B cell (primary cell): ENCODE data around the gene C15orf39. TPM values are rescaled to one million over a fixed set of nuclear protein-coding genes. Genes with fewer than 3 reads are reported as not detected.

Experiments
- ATAC-seq: fragments of 200-7000 bp; cut with Tn5 transposase; one replicate; pipeline ENCODE4 v1.10.0; 2021; ENCODE audit warnings: low read depth, mild to moderate bottlenecking, moderate number of reproducible peaks, moderate library complexity
- CTCF ChIA-PET: fragments of 350-600 bp; sonication (Branson Sonifier 250); formaldehyde crosslinking; loops from one replicate; lab custom pipeline; 2021; ENCODE audit warnings: antibody characterized with exemption, inconsistent platforms; lab: Charles Lee
- POLR2A ChIA-PET: fragments of 350-600 bp; sonication (Branson Sonifier 250); formaldehyde crosslinking; loops from one replicate; lab custom pipeline; 2021; ENCODE audit warnings: antibody characterized with exemption; lab: Charles Lee
- DNase-seq: peaks from one replicate; pipeline ENCODE4 v3.0.0; 2013
- H2AFZ ChIP-seq: 2 replicates; pipeline ENCODE4 v1.6.1; 2012; ENCODE audit warnings: mild to moderate bottlenecking, low read depth, low read length; ENCODE audit not compliant: insufficient read depth, poor library complexity, severe bottlenecking
- H3K27ac ChIP-seq, 2 donors: 1 replicate in 1 of 2; 2 replicates in 1 of 2; pipeline ENCODE4 v1.5.1; 2012 to 2013; ENCODE audit warnings: low read length in 2 of 2, mild to moderate bottlenecking in 2 of 2, moderate library complexity in 1 of 2
- H3K27me3 ChIP-seq, 4 experiments: fragments of 200-600 bp in 1 of 4; sonication (generic) in 1 of 4; replicated peaks in 1 of 4; 1 replicate in 2 of 4; 2 replicates in 2 of 4; pipeline versions ENCODE4 v1.6.1 to v1.7.0; 2013 to 2016; ENCODE audit warnings: low read length in 3 of 4, mild to moderate bottlenecking in 2 of 4, mixed read lengths in 1 of 4, moderate library complexity in 1 of 4; ENCODE audit not compliant: insufficient read depth in 4 of 4, control insufficient read depth in 3 of 4; ENCODE audit errors: control extremely low read depth in 1 of 4
- H3K36me3 ChIP-seq, 2 experiments: replicated peaks in 1 of 2; 1 replicate in 1 of 2; 2 replicates in 1 of 2; pipeline versions ENCODE4 v1.6.1 to v1.7.1; 2013; ENCODE audit warnings: low read length in 1 of 2; ENCODE audit not compliant: insufficient read depth in 2 of 2, control insufficient read depth in 1 of 2; ENCODE audit errors: control extremely low read depth in 1 of 2, extremely low read depth in 1 of 2
- H3K4me1 ChIP-seq, 2 donors: fragments of 200-600 bp in 1 of 2; sonication (generic) in 1 of 2; 1 replicate in 1 of 2; 2 replicates in 1 of 2; pipeline versions ENCODE4 v1.5.1 to v1.6.1; 2013 to 2017; ENCODE audit warnings: low read length in 2 of 2; ENCODE audit not compliant: control insufficient read depth in 2 of 2, insufficient read depth in 2 of 2
- H3K4me2 ChIP-seq: replicated peaks from 2 replicates; pipeline ENCODE3; 2012; ENCODE audit warnings: mild to moderate bottlenecking, low read depth, low read length; ENCODE audit not compliant: poor library complexity, severe bottlenecking
- H3K4me3 ChIP-seq, 5 experiments: fragments of 200-600 bp in 1 of 5; sonication (generic) in 1 of 5; 1 replicate in 3 of 5; 2 replicates in 2 of 5; pipeline versions ENCODE4 v1.5.1 to v1.7.0; 2011 to 2016; ENCODE audit warnings: low read length in 4 of 5, mild to moderate bottlenecking in 4 of 5, low read depth in 2 of 5, control low read depth in 1 of 5, moderate library complexity in 1 of 5; ENCODE audit not compliant: insufficient read depth in 1 of 5; ENCODE audit errors: control extremely low read depth in 1 of 5, extremely low read depth in 1 of 5
- H3K79me2 ChIP-seq: fragments of 200-600 bp; sonication (generic); one replicate; pipeline ENCODE4 v1.6.0; 2016; ENCODE audit warnings: low read length; ENCODE audit not compliant: control insufficient read depth, insufficient read depth
- H3K9ac ChIP-seq: fragments of 200-600 bp; sonication (generic); 2 replicates; pipeline ENCODE4 v1.6.1; 2017; ENCODE audit warnings: mild to moderate bottlenecking, low read length, moderate library complexity
- H3K9me3 ChIP-seq, 3 donors: one replicate each; pipeline versions ENCODE4 v1.6.1 to v1.7.1; 2013; ENCODE audit warnings: low read length in 2 of 3; ENCODE audit not compliant: control insufficient read depth in 2 of 3, insufficient read depth in 1 of 3; ENCODE audit errors: control extremely low read depth in 1 of 3
- H4K20me1 ChIP-seq: 2 replicates; pipeline ENCODE4 v1.6.0; 2012; ENCODE audit warnings: mild to moderate bottlenecking, low read length; ENCODE audit not compliant: insufficient read depth, control insufficient read depth, poor library complexity, severe bottlenecking
- H3K27ac Mint-ChIP-seq: one replicate; pipeline ENCODE4 v1.8.0; 2021; ENCODE audit warnings: mixed read lengths
- H3K27me3 Mint-ChIP-seq: one replicate; pipeline ENCODE4 v1.8.0; 2021; ENCODE audit warnings: mixed read lengths
- H3K4me1 Mint-ChIP-seq: one replicate; pipeline ENCODE4 v1.8.0; 2021; ENCODE audit warnings: mixed read lengths
- H3K4me3 Mint-ChIP-seq: one replicate; pipeline ENCODE4 v1.8.0; 2021; ENCODE audit warnings: mixed read lengths
- H3K9me3 Mint-ChIP-seq: one replicate; pipeline ENCODE4 v1.8.0; 2022; ENCODE audit warnings: mixed read lengths; ENCODE audit not compliant: insufficient read depth
- CTCF ChIP-seq: fragments of 200-600 bp; IDR thresholded peaks from one replicate; pipeline ENCODE4 v1.8.0; 2022; ENCODE audit warnings: antibody characterized with exemption, mild to moderate bottlenecking
- EZH2 ChIP-seq: IDR thresholded peaks from 2 replicates; pipeline ENCODE4 v1.6.1; 2012; ENCODE audit warnings: borderline replicate concordance, low read depth, mild to moderate bottlenecking, moderate library complexity, low read length; ENCODE audit not compliant: insufficient read depth, poor library complexity, severe bottlenecking
- WGBS: methylation state at CpG from one replicate; pipeline ENCODE4 v1.1.5; 2013; ENCODE audit warnings: missing lambda C conversion rate; ENCODE audit not compliant: insufficient coverage; 5-methylcytosine and 5-hydroxymethylcytosine counted together
- intact Hi-C: fragments of 100-400 bp; cut with micrococcal nuclease; formaldehyde crosslinking; loops from one replicate; pipeline ENCODE4 v1.10.0; 2022
- polyA plus RNA-seq: library from polyadenylated mRNA; depleted of rRNA; stranded (reverse); fragments of >200 nt; gene quantifications from 2 replicates; pipeline ENCODE4 v1.2.3, GENCODE V29; 2012
- total RNA-seq, 2 donors: library from RNA; stranded (reverse); fragments of 120-200 nt in 1 of 2; gene quantifications; 1 replicate in 1 of 2; 2 replicates in 1 of 2; pipeline versions ENCODE4 v1.2.3 to v1.2.4, GENCODE V29; 2013 to 2022

C15orf39 gene
- total and polyA plus RNA-seq, 2 donors (not counting 1 experiment from before 2014, with no cell fraction given), result 12.4 to 72.7 TPM

GRCh38 chr15:75153565-75154276 lies 48.0 kb upstream of the C15orf39 start:
- DNase-seq (no peak), ATAC-seq (no peak)
- Histone ChIP-seq H3K27me3 (peaks cover 0 to 7% (median 0%) of the 10 kb centered on the region in 4 experiments), H2AFZ (no peak overlapping the region), H3K36me3 (no peaks in the 10 kb centered on the region), H3K4me2 (peak overlapping the region; percentile 9), H3K4me1 (peaks cover 9 to 11% of the 10 kb centered on the region in 2 donors), H3K4me3 (no peak overlapping the region), H4K20me1 (no peaks in the 10 kb centered on the region), H3K9ac (no peak overlapping the region), H3K9me3 (peaks cover 1 to 6% (median 2%) of the 10 kb centered on the region in 3 donors), H3K27ac (no peak overlapping the region), H3K79me2 (no peaks in the 10 kb centered on the region)
- H3K9me3 Mint-ChIP-seq, result peaks cover 2% of the 10 kb centered on the region
- no peak overlapping the region for H3K27ac Mint-ChIP-seq
- intact Hi-C loops, result no loop called here
- no peaks in the 10 kb centered on the region for H3K27me3 Mint-ChIP-seq
- no peak overlapping the region for H3K4me3 Mint-ChIP-seq
- 18% methylated on average over 6 of the region's 8 CpGs for WGBS
- peaks cover 9% of the 10 kb centered on the region for H3K4me1 Mint-ChIP-seq
- no peak for TF ChIP-seq EZH2
- TF ChIP-seq CTCF, result no peak
- ChIA-PET POLR2A (interaction anchor here (0.7 kb wide), 1 partner anchor 20 kb away, joined by 4 read pairs; no protein-coding TSS in a partner anchor), CTCF (no interaction called here)

- Histone ChIP-seq H3K4me1 (peaks cover 9 to 11% of the 10 kb centered on the region in 2 donors), H3K4me3 (no peak overlapping the region), H3K4me2 (no peak overlapping the region), H4K20me1 (no peaks in the 10 kb centered on the region), H3K27me3 (peaks cover 0 to 7% (median 0%) of the 10 kb centered on the region in 4 experiments), H3K36me3 (no peaks in the 10 kb centered on the region), H2AFZ (no peak overlapping the region), H3K27ac (no peak overlapping the region), H3K79me2 (no peaks in the 10 kb centered on the region), H3K9me3 (peaks cover 0 to 2% (median 0%) of the 10 kb centered on the region in 3 donors), H3K9ac (no peak overlapping the region)
- TF ChIP-seq EZH2, result no peak
- TF ChIP-seq CTCF, result no peak
- WGBS, result 65% methylated on average over 7 of the region's 7 CpGs
- DNase-seq (no peak), ATAC-seq (no peak)
- no peak overlapping the region for H3K27ac Mint-ChIP-seq
- ChIA-PET POLR2A (no interaction called here), CTCF (no interaction called here)
- H3K4me3 Mint-ChIP-seq, result no peak overlapping the region
- intact Hi-C loops, result no loop called here
- peaks cover 2% of the 10 kb centered on the region for H3K9me3 Mint-ChIP-seq
- H3K27me3 Mint-ChIP-seq, result no peaks in the 10 kb centered on the region
- H3K4me1 Mint-ChIP-seq, result peaks cover 9% of the 10 kb centered on the region
These were observed 47.1 kb upstream of the C15orf39 start for GRCh38 chr15:75154461-75155062.
